Measurements from ENCODE around the gene CACNG4.

CACNG4 gene

DNA sequence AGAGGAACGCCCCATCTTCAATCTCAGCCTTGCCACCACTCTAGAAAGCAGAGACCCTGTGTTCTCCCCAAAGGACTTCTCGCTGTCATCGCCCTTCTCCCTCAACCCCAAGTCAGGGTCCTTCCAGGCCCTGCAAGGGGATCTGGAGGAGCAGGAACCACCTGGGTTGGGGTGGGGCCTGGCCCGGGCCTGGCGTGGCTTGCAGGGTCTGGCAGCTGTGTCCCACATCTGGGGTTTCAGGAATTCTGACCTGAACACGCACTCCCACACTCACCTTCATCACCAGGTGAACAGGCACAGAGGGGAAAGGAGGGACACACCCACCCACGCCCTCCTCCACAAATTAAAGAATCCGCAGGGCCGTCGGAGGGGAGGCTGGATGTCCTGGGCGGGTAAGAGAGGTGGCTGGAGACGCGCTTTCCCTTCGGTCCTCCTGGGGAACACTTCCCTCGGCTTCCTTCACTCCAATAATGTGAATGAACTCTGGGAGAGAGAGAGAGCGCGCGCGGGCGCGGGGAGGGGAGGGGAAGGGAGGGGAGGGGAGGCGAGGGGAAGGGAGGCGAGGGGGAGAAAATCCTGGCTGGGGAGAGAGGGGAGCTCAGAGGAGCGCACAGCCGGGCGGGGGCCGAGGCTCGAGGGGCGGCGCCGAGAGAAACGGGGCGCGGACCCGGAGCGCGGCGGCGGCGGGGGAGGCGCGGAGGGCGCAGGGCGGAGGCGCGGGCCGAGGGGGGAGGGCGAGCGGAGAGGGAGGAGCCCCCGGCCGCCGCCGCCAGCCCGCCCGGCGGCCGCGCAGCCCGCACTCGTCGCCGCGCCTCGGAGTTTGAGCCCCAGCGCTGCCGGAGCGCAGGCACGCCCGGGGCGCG is at the start of gene CACNG4:
Gene CACNG4, plus strand, starts transcription at position 799 of the 863 bp plus-strand sequence. CDS start 205 bp downstream, outside the sequence.
- no peak for DNase-seq (ENCODE audit: low spot score)

GRCh38 chr17:66915204-66915611 is 49.3 kb upstream of the CACNG4 start:
- no peak for DNase-seq (ENCODE audit: low spot score)

DNA sequence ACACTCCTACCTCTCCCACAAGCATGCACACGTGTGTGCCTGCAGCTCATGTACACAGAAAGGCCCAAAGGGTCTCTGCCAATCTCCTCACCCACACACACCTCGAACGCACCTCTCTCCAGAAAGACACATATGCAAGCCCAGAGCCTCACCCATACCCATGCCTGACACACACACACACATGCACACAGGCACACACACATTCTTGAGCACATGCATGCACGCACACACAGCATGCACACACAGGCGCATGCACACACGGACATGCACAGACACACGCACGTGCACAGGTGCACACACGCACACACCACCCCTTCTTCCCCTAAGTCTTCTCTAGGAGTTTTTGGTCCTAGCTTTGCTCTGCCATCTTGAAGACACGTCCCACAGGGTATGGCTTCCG is 48.7 kb upstream of the CACNG4 start:
- no peak for DNase-seq (ENCODE audit: low spot score)

DNA sequence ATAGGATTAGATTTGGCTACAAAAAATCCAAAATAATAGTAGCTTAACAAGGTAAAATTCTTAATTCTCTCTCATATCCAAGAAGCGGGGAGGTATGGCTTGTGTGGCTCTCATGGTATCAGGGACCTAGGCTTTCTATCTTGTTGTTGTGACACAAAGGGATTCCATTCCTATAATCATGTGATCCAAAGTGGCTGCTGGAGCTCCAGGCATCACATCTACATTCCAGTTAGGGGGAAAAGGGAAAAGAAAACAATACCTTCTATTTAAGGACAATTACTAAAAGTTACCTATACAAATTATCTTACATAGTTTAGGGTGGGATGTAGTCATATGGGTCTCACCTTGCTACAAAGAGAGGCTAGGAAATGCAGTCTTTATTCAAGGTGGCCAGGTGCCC is 47.6 kb upstream of the CACNG4 start:
- DNase-seq (ENCODE audit: low spot score) = no peak

DNA sequence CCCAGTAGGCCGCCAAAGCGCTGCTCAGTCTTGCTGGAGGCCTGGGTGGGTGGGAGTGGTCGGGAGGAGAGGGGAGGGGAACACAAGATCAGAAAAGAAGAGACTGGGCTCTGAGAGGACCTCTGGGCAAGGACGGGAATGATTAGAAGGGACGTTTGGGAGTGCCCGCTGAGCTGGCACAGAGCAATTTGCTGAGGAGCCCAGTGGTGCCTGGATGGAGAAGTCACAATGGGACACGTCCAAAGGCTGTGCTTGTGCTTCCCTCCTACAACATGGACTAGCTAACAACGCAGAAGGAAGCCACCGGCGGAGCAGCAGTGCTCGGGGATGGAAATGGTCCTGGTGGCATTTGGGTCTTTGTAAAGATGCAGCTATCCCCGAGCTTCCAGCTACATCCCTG is 45.6 kb upstream of the CACNG4 start:
- no peak for DNase-seq (ENCODE audit: low spot score)

DNA sequence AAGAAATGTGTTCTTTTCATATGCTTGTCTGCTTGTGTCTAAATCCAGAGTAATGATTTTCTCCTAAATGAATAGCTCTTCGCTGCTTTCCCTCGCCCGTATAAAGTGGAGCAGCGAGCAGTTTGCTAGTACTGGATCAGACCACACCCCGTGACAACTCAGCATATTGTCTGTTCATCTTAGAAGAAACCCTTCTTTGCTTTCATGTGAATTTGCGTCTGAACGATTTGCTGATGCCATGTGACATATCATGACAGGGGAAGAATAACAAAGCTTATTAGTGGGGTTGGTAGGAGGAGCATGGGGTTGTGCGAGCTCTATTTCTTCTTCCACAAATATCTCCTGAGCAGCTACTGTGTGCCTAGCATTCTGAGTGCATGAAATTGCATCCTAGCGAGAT is 44.1 kb upstream of the CACNG4 start:
- no peak for DNase-seq (ENCODE audit: low spot score)

DNA sequence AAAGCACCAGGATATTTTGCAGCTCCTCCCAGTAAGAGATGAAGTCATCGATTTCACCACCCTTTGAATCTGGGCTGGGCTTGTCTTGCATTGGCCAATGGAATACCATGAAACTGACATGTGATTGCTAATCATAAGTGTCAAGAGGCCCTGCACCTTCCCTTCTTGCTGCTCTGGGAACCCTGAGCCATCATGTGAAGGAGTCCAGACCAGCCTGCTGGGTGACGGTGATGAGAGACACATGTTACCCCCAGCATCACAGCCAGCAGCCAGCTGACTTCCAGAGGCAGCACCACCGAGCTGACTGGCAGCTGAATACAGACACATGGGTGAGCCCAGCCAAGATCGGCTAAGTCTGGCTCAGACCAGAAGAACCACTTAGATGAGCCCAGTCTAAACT is 43.6 kb upstream of the CACNG4 start:
- DNase-seq (ENCODE audit: low spot score) = no peak

DNA sequence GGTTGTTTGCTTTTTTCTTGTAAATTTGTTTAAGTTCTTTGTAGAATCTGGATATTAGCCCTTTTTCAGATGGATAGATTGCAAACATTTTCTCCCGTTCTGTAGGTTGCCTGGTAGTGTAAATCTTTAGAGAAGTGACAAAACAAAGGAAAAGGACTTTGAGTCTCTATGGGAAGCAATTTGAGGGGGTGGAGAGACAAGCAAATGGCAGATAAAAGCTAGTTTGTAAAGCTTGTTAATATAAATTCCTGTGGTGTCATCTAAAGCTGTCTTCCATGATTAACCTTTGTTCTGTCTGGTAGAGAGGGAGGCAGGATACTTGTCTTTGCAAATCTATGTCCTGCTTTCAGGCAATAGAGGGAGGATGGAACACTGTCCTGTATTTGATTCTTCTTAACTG is 40.6 kb upstream of the CACNG4 start:
- DNase-seq (ENCODE audit: low spot score) = no peak

GRCh38 chr17:66925811-66926500 is 38.6 kb upstream of the CACNG4 start:
- no peak for DNase-seq (ENCODE audit: low spot score)

DNA sequence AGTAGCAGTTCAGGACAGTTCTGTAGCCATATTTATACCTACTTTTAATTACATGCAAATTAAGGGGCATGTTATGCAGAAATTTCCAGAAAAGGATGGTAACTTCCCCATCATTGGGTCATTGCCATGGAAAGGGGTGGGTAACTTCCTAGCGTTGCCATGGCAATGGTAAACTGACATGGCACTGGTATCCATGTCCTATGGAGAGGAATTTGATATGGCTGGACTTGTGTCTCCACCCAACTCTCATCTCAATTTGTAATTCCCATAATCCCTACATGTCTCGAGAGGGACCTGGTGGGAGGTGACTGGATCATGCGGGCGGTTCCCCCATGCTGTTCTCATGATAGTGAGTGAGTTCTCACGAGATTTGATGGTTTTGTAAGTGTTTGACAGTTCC is 35.6 kb upstream of the CACNG4 start:
- DNase-seq (ENCODE audit: low spot score) = no peak

DNA sequence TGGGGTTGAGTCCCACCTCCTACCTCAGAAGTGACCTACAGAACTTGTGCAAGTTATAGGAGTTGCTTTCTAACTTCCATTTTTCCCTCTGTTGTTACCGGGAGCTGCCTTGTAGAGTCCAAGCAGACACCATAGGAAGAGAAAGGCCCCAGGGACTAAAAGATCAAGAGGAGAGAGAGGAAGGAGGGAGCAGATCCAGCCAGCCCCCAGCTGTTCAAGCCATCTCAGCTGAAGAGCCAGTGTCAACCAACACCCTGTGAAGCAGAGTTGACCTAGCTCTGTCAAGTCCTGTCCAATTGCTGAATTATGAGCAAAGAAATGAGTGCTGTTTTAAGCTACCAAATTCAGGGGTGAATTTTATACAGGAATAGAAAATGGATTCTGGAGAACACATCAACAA is 34.9 kb upstream of the CACNG4 start:
- no peak for DNase-seq (ENCODE audit: low spot score)

DNA sequence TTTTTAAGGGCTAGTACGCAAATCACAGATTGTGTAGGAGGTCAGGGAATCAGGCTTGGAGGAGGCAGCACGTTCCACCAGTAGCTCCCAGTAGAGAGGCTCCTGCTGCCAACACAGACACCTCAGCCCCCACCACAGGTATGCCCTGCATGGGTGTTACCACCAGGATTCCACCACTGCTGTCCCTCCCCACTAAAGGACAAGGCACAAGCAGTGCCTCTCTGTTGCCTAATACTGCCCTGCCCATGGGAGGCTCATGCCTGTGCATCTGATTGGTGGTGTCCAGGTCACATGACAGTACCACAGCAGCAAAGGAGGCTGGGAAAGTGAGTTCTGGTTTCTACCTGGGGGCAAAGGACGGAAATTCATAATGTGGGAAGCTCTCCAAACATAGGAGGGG is 33.6 kb upstream of the CACNG4 start:
- no peak for DNase-seq (ENCODE audit: low spot score)

GRCh38 chr17:66932311-66932710 is 32.2 kb upstream of the CACNG4 start:
- DNase-seq (ENCODE audit: low spot score) = no peak

GRCh38 chr17:66934040-66934439 is 30.5 kb upstream of the CACNG4 start:
- DNase-seq (ENCODE audit: low spot score) = no peak

- DNase-seq (ENCODE audit: low spot score) = no peak
These were observed 28.8 kb upstream of the CACNG4 start for GRCh38 chr17:66935717-66936116.

GRCh38 chr17:66938656-66939055 is 25.9 kb upstream of the CACNG4 start:
- no peak for DNase-seq (ENCODE audit: low spot score)

DNA sequence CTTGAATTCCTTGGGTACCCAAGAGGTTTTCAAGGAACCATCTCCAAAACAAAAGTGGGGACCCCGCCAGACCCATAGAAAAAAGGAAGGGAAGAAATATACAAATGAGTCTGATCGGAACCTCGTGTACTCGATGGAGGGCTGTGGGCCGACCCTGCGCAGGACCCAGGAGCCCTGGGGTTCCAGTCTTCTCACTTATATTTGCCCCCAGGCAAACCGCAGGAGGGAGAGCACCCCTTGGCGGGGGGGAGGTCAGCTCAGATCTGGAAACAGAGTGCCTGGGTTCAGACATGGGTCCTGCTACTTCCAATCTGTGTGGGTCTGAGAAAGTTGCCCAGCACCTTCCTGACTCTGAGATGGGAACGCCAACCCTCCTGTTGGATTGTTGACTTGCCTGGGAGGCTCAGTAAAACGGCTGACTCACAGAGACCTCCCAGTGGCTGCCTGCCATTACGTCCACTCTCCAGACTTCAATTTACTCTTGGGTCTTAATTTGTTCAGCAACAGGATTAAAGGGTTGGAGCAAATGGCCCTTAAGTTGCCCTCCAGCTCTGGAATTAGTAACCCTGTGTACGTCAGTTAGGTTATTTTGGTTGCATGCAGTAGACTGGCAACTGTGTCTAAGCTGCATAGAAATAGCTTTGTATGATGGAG is 24.9 kb upstream of the CACNG4 start:
- no peak for DNase-seq (ENCODE audit: low spot score)

- no peak for DNase-seq (ENCODE audit: low spot score)
These were observed 23.3 kb upstream of the CACNG4 start for GRCh38 chr17:66941249-66941648.

- no peak for DNase-seq (ENCODE audit: low spot score)
These were observed 22.6 kb upstream of the CACNG4 start for GRCh38 chr17:66941773-66942450.

GRCh38 chr17:66942451-66943264 is 21.8 kb upstream of the CACNG4 start:
- DNase-seq (ENCODE audit: low spot score) = no peak

GRCh38 chr17:66943484-66943883 is 21.0 kb upstream of the CACNG4 start:
- DNase-seq (ENCODE audit: low spot score) = no peak

Measured in Ammon's horn (tissue), 1 donor.